AG09319 (cell line): ENCODE data around the gene CDK17.

Experiments
- DNase-seq: peaks from one replicate; pipeline ENCODE4 v3.0.0-alpha.2; 2010; ENCODE audit warnings: low read depth; ENCODE audit errors: extremely low read depth
- CTCF ChIP-seq: IDR thresholded peaks from 2 replicates; pipeline ENCODE4 v1.5.1; 2011; ENCODE audit warnings: low read depth, mild to moderate bottlenecking, inconsistent platforms, low read length, moderate library complexity

Gene CDK17

GRCh38 chr12:96311191-96311590 lies 89.0 kb downstream of the CDK17 start:
- TF ChIP-seq CTCF, result no peak
- DNase-seq, result no peak

GRCh38 chr12:96310067-96310466 lies 90.2 kb downstream of the CDK17 start:
- DNase-seq, result no peak

GRCh38 chr12:96308881-96309280 lies 91.4 kb downstream of the CDK17 start:
- DNase-seq, result peak; percentile 18
- TF ChIP-seq CTCF, result no peak

More at GRCh38 chr12:96310067-96310466, 90.2 kb downstream of the CDK17 start:
- no peak for TF ChIP-seq CTCF

GRCh38 chr12:96305665-96306064 lies 94.6 kb downstream of the CDK17 start:
- TF ChIP-seq CTCF, result no peak

GRCh38 chr12:96303653-96304052 lies 96.6 kb downstream of the CDK17 start:
- no peak for DNase-seq
- no peak for TF ChIP-seq CTCF

More at GRCh38 chr12:96305665-96306064, 94.6 kb downstream of the CDK17 start:
- DNase-seq, result no peak

- no peak for DNase-seq
- no peak for TF ChIP-seq CTCF
Observed at GRCh38 chr12:96302687-96303310, 97.4 kb downstream of the CDK17 start.

- TF ChIP-seq CTCF, result no peak
Observed at GRCh38 chr12:96301732-96302131, 98.5 kb downstream of the CDK17 start.

More at GRCh38 chr12:96301732-96302131, 98.5 kb downstream of the CDK17 start:
- DNase-seq, result no peak
